Right atrium auricular region (tissue), 2 donors: ENCODE results near the gene RNF214. TPM values are rescaled to one million over a fixed set of nuclear protein-coding genes. Genes with fewer than 3 reads are reported as not detected.

Experiments
- DNase-seq: peaks from one replicate; pipeline ENCODE4 v3.0.0-alpha.2; 2019; ENCODE audit warnings: low spot score
- H3K27ac ChIP-seq, 2 donors: fragments of 200-600 bp; sonication (generic); 1 replicate in 1 of 2; 2 replicates in 1 of 2; pipeline ENCODE4 v1.5.1; 2016 to 2019
- H3K27me3 ChIP-seq, 2 donors: fragments of 200-600 bp; sonication (generic); one replicate each; pipeline versions ENCODE4 v1.5.1 to v1.6.0; 2017 to 2019
- H3K36me3 ChIP-seq: fragments of 200-600 bp; sonication (generic); one replicate; pipeline ENCODE4 v1.5.1; 2016
- H3K4me1 ChIP-seq, 2 donors: fragments of 200-600 bp; sonication (generic); one replicate each; pipeline versions ENCODE4 v1.5.1 to v1.6.0; 2017 to 2019
- H3K4me3 ChIP-seq, 2 donors: fragments of 200-600 bp; sonication (generic); 1 replicate in 1 of 2; 2 replicates in 1 of 2; pipeline ENCODE4 v1.5.1; 2017 to 2019; ENCODE audit warnings: mild to moderate bottlenecking in 1 of 2, moderate library complexity in 1 of 2
- H3K9me3 ChIP-seq, 2 donors: fragments of 200-600 bp; sonication (generic); one replicate each; pipeline ENCODE4 v1.5.1; 2019
- total RNA-seq, 2 donors: library from RNA; depleted of rRNA; stranded (reverse); fragments of >200 nt; gene quantifications; one replicate each; pipeline ENCODE4 v1.1.0, GENCODE V29; 2016
- TF ChIP-seq, protein P1 (sequence below), 2 donors: fragments of 200-600 bp; sonication (generic); IDR thresholded peaks; one replicate each; pipeline ENCODE4 v1.5.1; 2019; ENCODE audit warnings: antibody characterized with exemption in 2 of 2

RNF214 gene
- total RNA-seq, 2 donors from 2014 or later, result 11.0 to 11.5 TPM

DNA sequence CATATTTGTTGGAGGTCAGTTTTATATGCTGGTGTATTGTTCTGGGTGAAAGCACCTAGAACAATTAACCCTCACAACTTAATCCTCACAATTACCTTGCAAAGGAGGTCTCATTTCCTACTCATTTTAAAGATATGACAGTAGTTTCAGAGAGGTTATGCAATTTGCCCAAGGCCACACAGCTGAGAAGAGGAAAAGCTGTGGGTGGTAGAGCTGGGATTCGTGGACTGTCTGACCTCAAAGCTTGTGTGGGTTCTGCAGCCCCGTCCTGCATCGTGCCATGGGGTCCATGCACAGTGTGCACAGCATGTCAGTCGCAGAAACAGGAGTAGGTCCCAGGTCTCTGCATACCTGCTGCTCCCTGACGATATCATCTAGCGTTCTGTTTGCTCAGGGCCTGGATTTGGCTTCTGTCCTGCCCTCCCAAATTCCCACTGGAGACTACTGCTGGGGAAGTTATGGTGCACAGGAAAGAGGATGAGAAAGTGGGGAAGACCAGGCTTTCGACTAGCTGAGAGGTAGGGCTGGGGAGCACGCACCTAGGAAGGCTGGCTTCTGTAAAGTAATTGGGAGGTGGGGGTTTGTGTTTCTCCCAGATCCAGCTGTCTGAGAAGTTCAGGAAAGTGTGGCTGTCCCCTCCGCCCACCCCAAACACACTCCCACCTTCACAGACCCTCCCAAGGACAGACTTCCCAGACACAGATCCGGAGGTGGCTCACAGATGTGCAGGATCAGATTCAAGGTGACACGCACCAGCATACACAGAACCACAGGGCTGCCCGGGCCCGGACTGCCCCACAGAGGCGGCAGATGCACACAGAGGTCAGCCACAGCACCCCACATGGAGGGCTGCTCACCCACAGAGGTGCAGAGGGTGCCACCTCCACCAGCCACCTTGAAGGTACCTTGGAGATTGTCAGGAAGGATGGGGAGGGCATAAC, 81.6 kb downstream of the RNF214 start:
- peaks cover 0 to 26% of the 10 kb centered on the region in 2 donors for H3K4me1 ChIP-seq
- DNase-seq, result no peak
- H3K27ac ChIP-seq, result no peak overlapping the region
- no peaks in the 10 kb centered on the region for H3K9me3 ChIP-seq
- no peaks in the 10 kb centered on the region for H3K27me3 ChIP-seq
- TF ChIP-seq, protein P1, sequence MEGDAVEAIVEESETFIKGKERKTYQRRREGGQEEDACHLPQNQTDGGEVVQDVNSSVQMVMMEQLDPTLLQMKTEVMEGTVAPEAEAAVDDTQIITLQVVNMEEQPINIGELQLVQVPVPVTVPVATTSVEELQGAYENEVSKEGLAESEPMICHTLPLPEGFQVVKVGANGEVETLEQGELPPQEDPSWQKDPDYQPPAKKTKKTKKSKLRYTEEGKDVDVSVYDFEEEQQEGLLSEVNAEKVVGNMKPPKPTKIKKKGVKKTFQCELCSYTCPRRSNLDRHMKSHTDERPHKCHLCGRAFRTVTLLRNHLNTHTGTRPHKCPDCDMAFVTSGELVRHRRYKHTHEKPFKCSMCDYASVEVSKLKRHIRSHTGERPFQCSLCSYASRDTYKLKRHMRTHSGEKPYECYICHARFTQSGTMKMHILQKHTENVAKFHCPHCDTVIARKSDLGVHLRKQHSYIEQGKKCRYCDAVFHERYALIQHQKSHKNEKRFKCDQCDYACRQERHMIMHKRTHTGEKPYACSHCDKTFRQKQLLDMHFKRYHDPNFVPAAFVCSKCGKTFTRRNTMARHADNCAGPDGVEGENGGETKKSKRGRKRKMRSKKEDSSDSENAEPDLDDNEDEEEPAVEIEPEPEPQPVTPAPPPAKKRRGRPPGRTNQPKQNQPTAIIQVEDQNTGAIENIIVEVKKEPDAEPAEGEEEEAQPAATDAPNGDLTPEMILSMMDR (IDR thresholded peaks at IDR 0.05), result no peak
- H3K36me3 ChIP-seq, result no peaks in the 10 kb centered on the region
- H3K4me3 ChIP-seq, result peak overlapping the region; percentile 81 to 84

DNA sequence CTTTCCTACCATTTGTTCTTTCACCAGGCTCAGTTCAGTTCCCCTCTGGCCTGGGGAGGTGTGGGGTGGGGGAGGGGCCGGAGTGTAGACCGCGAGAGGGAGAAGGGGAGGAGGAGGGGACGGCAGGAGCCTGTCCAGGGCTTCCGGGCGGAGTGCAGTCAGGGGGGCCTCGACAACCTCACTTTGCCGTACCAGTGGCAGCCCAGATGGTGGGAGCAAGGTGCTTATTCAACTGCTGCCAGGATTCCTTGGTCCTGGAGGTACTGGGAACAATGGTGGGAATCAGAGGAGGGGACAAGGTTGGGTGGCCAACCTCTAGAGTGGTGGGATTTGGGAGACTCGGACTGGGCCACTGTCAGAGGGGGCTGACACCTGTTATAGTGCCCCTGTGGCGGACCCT, 82.4 kb downstream of the RNF214 start:
- TF ChIP-seq, protein P1 (IDR thresholded peaks at IDR 0.05), result no peak
- H3K4me3 ChIP-seq, result peak overlapping the region; percentile 81 to 84
- no peak overlapping the region for H3K27ac ChIP-seq
- DNase-seq, result no peak
- no peaks in the 10 kb centered on the region for H3K36me3 ChIP-seq
- peaks cover 0 to 26% of the 10 kb centered on the region in 2 donors for H3K4me1 ChIP-seq
- H3K27me3 ChIP-seq, result no peaks in the 10 kb centered on the region
- no peaks in the 10 kb centered on the region for H3K9me3 ChIP-seq

DNA sequence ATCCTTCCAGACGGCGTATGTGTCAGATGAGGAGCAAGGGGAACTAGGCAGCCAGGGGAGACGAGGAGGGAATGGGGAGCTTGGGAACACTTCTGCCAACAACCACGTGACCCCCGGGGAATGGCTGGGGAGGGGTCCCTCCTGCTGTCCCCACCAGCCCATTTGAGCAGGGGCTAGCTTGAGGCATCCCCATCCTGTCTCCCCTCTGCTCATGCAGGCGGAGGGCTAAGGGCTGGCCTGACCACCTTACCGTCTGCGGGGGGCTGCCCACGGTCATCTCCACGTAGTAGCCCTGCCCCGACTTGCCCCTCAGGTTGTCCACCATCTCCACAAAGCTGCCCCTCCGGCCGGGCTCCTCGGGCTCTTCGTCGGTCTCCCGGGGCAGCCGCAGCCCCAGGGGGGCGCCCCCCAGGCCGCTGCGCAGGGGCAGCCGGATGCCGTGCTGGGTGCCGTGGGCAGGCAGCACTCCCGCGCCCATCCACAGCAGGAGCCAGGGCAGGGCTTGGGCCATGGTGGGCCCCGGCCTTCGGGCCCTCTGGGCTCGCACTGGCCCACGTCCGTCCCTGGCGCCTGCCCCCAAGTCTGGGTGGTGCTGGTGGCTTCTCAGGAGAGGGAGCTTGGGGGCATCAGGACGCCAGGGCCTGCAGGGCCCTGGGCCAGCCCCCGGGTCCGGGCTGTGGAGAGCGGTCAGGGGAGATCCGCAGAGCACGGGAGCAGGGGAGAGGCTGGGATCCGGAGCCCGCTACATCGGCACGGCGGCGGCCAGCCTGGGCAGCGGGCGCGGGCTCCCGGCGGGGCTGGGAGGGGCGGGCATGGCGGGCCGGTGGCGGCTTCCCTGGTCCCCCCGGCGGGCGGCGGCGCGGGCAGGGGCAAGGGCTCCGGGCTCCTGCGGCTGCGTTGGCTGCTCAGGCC, 83.1 kb downstream of the RNF214 start:
- Histone ChIP-seq H3K27me3 (no peaks in the 10 kb centered on the region), H3K4me1 (peaks cover 0 to 26% of the 10 kb centered on the region in 2 donors), H3K36me3 (no peaks in the 10 kb centered on the region), H3K9me3 (no peaks in the 10 kb centered on the region), H3K27ac (peak overlapping the region; percentile 45 to 65), H3K4me3 (peak overlapping the region; percentile 81 to 84)
- TF ChIP-seq, protein P1 (IDR thresholded peaks at IDR 0.05), result no peak
- no peak for DNase-seq

DNA sequence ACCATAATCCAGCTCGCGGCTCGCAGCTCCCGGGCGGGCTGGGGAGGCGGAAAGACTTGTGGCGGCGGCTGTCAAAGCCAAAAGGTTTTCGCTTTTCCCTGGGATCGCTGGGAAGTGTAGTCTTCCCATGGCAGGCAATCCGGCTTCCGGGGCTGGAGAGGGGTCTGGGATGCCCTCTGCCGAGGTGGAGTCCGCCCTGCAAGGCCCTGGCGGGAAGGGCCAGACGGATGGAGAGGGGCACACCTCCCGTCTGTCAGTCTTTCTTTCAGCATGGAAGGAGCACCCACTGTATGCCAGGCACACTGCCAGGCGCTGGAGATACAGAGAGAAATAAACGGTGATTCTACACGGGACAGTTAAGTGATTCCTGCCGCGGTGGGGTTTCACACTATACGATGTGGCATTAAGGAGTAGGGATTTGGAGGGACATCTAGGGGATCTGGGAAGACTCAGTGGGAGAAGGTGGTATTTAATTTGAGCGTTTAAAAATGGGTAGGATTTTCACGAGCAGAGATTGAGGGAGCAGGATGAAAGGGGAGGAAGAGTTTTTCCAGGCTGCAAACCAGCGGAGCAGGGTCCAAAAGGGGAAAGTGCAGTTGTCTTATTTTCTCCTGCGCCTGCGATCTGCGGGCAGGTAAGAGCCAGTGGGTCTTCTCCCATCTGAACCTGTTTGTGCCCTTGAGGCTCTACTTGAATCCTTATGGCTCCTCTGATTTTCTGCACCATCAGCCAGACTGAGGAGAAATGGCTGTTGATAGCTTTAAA, 83.9 kb downstream of the RNF214 start, which contains the start of gene BACE1:
Gene BACE1, minus strand, starts transcription at position 60 of the 765 bp plus-strand sequence. CDS start 461 bp downstream, outside the sequence.
- Histone ChIP-seq H3K4me1 (peaks cover 0 to 26% of the 10 kb centered on the region in 2 donors), H3K27ac (peak within 1 kb of the TSS; percentile 45 to 65), H3K27me3 (no peaks in the 10 kb centered on the region), H3K4me3 (peak within 1 kb of the TSS; percentile 81 to 84), H3K36me3 (no peaks in the 10 kb centered on the region), H3K9me3 (no peaks in the 10 kb centered on the region)
- TF ChIP-seq, protein P1 (IDR thresholded peaks at IDR 0.05), result peak in 1 of 2 donors; percentile 64
- DNase-seq, result peak; percentile 84

DNA sequence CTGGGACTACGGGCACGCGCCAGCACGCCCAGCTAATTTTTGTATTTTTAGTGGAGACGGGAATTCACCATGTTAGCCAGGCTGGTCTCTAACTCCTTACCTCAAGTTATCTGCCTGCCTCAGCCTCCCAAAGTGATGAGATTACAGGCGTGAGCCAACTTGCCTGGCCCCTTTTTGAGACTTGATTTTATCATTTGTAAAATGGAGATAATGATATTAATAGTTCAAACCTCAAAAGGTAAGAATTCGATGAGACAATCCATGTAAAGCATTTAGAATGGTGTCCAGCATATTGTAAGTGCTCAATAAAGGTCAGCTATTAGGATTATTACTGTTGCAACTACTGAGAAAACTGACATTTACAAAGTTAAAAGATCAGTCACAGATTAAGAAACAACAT, 86.3 kb downstream of the RNF214 start:
- H3K4me1 ChIP-seq, result peaks cover 0 to 26% of the 10 kb centered on the region in 2 donors
- H3K9me3 ChIP-seq, result no peaks in the 10 kb centered on the region
- H3K27me3 ChIP-seq, result no peaks in the 10 kb centered on the region
- DNase-seq, result no peak
- no peak overlapping the region for H3K4me3 ChIP-seq
- no peak overlapping the region for H3K27ac ChIP-seq
- no peaks in the 10 kb centered on the region for H3K36me3 ChIP-seq
- TF ChIP-seq, protein P1 (IDR thresholded peaks at IDR 0.05), result no peak
